Limb (tissue), 2 donors: ENCODE data around the gene C10orf71.

ENCODE experiments used
- DNase-seq, 2 donors: peaks; one replicate each; pipeline ENCODE4 v3.0.0-alpha.2; 2016; ENCODE audit errors: extremely low spot score in 2 of 2

Gene C10orf71

DNA sequence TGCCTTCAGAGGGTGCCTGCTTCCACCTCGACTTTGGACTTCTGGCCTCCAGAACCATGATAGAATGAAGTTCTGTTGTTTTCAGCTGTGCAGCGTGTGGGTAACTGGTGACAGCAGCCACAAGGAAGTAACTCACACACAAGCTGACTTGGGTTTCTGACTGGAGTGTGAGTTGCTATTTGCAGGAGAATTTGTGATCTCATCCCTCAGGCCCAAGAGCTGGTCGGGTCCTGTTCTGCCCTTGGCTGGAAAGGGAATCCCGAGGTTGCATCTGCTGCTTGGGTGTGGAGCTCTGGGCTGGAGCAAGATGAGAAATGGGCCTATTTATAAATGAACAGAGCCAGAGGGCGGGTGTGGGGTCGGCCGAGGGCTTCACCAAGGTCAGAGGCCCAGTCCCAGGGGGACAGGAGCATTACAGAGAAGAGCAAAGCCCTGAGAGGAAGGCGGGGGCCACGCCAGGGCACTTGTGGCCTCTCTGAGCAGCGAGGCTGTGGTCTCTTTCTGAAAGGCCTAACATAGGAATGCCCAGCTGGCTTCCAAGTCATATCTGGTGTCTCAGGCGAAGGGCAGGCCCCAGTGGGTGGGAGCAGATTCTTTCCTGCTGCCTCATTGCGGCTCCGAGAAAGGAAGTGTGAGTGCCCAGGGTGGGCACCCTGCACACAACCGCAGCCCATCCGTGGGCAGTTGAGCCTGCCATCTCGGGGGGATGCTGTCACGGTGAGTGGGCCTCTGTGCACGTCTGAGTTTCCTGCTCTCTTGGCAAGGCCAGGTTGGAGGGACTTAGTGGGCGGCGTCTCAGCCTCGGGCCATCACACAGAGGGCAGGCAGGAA is 26.5 kb upstream of the C10orf71 start:
- peak in 1 of 2 donors; percentile 47 for DNase-seq

DNA sequence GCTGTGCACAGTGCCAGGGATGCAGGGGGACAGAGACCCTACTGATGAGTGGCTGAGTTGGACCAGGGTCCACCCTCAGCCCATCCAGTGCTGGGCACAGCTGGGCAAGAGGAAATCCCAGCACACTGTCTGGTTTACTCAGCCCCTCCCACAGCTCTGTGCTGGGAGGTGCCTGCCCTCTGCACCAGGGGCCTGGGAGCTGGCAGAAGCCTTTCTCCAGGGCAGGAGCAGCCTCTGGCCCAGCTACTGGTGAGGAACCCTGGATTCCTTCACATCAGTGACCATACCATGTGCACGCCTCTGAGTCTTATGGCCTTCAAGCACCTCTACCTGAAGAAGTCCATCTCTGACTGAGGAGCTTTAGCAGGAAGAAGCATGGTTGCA is 25.9 kb upstream of the C10orf71 start:
- DNase-seq = no peak

DNA sequence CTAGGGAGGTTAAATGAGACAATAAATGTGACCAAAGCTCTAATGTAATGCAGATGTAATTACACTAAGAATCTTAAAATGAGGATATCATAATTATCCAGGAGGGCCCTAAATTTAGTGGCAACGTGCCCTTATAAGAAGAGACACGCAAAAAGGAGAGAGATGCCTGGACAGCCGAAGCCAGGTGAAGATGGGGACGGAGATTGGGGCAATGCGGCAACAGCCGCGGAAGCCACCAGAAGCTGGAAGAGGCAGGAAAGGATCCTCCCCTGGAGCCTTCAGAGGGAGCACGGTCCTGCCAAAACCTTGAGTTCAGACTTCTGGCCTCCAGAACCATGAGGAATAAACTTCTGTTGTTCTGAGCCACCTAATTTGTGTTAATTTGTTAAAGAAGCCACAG is 25.3 kb upstream of the C10orf71 start:
- DNase-seq = peak in 1 of 2 donors; percentile 7

DNA sequence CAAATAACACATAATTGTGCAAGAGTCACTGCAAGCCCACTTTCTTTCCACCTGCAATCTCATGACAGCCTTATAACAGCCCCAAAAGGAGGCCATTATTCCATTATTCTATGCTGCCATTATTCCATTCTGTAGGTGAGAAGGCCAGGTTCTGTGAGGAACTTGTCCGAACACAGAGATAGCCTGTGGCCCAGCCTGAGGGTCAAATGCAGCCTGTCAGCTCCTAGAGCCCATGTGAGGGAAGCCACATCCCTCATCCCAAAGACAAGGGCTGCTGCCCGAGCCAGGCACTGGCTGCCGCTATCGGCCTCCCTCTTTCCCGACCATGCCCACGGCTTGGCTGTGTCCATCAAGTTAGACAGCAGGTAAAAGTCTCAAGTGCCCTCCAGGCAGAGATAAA is 24.1 kb upstream of the C10orf71 start:
- peak in 1 of 2 donors; percentile 6 for DNase-seq

DNA sequence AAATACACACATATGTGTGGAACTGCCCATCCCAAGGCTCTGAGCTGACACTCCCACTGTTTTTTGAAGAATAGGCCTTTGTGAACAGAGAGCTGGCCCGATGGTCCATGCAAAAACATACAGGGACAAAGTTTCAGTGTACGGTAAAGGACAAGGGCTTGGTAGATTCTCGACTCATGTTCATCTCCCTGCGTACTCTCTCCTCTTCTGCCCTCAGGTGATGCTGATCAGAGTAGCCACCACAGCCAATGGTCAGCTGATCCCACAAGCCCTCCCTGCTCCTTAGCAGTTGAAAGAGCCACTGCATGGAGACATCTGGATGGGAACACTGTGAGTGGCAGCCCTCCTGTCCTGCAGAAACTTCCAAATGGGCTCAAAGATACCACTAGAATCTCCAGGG is 23.1 kb upstream of the C10orf71 start:
- no peak for DNase-seq

DNA sequence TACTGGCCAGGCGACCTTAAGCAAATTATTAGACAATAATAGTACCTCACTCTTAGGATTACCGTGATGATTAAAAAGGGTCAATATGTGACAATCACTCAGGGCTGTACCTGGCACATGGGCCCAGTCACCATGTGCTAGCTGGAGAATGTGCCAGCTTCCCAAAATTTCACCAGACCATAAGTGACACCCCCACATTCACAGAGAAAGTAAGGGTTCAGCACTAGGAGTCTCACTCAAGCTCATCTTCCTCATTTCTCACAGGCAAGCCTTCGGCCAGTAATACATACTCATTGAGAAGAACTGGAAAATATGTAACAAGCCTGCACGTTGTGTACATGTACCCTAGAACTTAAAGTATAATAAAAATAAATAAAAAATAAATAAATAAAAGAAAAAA is 22.4 kb upstream of the C10orf71 start:
- DNase-seq = no peak

DNA sequence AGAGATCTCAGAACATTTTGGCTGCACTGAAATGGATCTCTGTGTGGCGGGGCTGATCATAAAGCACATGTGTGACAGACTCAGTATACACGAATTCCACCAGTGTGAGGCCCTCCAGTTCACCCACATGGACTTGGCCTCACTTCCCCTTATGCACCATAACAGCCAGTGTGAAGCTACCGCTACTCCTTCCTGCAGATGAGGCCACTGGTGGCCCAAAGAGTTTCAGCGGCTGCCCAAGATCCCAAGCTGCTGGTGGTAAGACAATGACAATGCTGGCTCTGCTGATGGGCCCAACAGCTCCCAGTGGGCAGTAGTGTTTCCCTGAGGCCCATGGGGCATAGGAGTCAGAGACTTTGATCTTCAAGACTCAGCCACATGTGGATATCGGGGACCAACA is 21.0 kb upstream of the C10orf71 start:
- peak in 1 of 2 donors; percentile 14 for DNase-seq

DNA sequence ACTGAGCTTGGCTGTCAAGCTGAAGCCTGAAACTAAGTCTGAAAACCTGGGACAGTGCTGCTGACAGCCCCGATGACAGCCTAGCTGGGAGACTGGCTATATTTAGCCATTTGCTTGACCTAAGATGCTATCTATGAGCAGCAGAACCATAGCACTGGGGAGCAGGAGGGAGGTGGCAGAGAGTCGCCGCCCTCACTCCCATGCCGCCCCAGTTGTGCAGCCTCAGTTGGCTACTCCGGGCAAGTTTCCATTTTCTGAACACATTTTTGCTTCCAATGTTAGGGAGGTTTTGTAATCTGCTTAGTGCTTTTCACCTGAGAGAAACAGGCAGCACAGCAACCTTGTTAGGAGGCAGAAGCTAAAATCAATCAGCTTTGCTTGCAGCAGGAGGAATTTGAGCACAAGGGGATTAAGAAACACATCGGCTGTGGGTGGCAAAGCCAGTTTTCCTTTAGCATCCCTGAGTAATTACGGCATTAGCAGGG is 20.4 kb upstream of the C10orf71 start:
- DNase-seq = no peak

DNA sequence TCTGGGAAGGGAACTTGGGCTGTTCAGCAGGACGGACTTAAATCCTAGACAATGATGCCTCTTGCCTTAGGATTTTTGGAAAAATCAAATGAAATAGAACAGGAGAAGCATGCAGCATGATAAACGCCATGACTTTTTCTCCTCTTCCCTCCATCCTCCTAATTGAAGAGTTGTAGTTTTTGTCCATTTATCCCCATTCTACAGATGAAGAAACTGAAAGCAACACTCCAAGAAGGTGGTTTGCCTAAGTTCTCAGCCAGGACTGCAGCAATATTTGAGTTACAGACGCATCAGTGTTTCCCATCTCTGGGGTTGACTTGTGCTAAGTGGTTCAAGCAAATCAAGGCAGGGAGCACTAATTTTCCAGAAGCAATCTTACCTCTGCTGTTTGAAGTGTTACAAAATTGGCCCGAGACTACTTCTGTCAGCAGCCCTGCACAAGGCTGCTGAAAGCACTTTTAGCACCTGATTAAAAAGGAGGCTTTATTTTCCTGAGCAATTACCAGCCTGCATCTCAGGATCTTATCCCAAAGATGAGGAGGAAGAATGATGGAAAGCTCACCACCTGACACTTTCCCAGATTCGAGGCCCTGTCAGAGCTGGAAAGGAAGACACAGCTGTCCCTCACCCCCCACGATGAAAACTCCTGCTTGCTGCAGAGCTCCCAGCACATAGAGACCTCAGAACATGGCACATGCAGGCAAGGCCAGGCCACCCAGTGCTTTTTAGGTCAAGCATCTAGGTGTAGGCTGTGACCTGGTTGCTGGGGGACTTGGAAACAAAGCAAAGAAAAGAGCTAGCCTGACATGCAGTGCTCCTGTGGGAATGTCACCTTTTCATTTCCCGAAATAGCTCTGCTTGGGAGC is 19.7 kb upstream of the C10orf71 start:
- peak in 1 of 2 donors; percentile 14 for DNase-seq

DNA sequence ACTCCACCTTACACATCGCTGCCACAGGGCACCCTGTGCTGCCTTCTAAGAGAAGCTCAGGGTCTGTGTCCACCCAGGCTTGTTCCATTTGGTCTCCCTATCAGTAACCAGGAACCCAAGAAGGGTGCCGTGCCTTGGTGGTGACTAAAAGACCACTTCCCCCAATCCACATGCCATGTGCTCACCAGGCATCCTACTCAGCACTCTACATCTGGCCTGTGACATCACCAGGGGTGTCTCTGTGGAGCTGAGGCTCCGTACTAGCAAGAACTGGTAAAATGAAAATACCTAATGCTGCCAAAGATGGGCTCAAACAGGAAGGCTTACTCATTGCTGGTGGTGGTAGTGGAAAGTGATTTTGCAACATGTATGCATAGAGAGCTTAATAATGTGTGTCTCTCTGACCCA is 19.0 kb upstream of the C10orf71 start:
- DNase-seq = peak in 1 of 2 donors; percentile 23

DNA sequence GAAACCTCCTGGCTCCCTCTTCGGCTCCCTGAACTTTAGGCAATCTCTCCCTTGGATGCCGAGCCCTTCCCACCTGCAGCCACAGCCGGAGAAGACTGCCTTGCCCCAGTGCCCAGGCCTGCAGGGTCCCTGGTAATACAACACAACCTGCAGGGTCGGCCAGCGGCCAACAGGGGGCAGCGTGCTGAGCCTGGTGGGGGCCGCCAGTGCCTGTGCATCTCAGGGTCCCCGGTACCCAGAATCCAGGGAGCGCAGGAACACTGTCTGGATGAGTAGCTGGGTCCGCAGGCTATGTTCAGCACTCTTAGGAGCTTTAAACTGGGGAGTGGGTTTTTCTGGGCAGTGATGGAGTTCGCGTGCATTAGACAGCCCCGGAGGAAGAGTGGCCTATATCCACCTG is 17.5 kb upstream of the C10orf71 start:
- peak in 1 of 2 donors; percentile 27 for DNase-seq

DNA sequence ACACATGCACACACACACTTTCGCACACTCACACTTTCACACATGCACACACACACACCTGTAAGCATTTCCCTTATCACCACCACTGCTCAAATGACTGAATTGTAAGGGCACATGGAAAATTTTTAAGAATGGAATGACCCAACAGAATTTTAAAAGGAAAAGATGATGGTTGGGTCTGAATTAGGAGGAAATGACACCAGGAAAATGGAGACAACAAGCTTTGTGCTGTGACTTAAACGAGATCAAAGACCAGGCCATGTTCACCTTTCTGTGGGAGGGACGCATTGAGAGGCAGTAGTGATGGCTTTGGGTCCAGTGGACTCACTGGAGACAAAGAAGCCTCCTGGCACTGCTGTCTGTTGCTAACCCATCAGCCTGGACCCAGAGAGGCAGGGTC is 16.7 kb upstream of the C10orf71 start:
- DNase-seq = no peak

DNA sequence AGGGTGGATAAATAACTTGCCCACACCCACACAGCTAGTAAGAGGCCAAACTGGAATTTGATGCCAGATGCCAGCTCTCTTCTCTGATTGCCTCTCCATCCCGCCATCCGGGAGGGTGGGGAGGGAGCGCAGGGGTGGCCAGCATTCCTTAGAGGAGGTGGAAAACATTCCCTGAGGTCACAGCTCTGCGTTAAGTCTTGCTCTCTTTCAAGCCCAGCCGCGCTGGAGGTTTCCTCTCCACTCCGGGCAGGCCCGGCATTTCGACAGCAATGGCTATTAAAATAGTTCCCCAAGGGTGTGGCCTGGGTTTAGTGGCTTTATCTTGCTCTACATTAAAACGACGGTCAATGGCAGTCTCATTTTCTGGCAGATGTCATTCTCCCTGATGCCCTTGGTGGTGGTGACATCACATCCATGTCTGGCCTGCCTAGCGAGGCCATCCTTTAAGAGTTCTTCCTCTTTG is 16.1 kb upstream of the C10orf71 start:
- DNase-seq = peak in 1 of 2 donors; percentile 33

DNA sequence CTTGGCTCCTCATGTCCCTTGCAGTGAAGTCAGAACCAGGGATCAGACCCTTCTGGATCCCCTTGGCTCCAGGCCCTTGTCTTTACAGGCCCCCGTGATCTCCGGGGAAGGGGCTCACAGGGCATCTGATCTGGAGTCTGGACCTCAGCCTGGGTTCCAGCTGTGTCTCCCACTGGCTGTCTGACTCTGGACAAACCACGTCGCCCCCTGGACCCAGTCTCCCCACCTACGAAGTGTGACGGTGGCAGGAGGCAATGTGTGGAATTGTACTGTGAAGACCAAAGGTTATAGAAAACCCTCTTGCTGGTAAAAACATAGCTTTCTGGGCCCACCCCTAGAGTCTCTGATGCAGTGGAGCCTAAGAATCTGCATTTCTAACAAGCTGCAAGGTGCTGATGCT is 15.5 kb upstream of the C10orf71 start:
- peak in 1 of 2 donors; percentile 14 for DNase-seq

DNA sequence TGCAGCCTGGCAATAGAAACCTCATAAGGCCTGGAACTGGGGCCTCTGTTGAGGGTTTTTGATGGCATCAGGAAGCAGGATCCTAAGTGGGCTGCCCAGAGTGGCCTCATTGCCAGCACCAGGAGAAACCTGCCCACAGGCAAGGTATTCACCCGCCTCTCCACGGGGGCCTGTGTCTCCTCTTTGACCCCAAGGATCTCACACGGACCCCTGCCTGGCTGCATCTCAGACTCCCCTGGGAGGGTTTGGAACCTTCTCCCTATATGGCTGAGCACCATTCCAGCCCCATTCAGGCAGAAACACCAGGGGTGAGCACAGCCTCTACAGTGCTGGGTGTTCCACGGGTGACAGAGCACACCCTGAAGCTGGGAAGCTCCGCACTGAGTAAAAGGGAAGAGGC is 14.6 kb upstream of the C10orf71 start:
- peak in 1 of 2 donors; percentile 4 for DNase-seq

DNA sequence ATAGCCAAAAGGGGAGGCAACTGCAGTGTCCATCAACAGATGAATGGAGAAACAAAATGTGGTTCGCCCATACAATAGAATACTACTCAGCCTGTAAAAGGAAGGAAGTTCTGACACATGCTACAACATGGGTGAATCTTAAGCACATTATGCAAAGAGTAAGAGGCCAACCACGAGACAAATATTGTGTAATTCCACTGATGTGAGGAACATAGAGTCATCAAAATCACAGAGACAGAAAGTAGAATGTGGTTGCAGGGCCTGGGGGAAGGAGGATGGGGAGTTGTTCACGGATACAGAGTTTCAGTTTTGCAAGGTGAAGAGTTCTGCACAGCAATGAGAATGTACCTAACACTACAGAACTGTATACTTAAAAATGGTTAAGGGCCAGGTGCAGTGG is 13.7 kb upstream of the C10orf71 start:
- DNase-seq = peak in 1 of 2 donors; percentile 3

DNA sequence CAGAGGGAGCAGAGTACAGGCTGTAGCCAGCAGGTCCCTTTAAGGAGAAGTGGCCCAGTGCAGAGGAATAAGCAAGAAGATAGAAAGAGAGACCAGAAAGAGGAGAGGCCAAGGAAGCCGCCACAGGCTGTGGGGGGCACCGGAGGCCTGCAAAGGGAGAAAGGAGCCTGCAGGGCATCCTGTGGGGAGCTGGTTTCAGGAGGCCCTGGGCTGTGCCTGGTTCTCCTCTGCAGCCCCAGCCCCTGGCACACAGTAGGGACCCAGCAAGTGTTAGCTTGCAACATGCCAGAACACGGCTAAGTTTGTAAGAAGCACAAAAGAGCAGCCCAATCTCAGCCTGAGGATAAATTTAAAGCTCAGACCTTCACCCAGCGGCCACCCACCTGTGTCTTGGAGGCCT is 12.3 kb upstream of the C10orf71 start:
- DNase-seq = peak in 1 of 2 donors; percentile 19

DNA sequence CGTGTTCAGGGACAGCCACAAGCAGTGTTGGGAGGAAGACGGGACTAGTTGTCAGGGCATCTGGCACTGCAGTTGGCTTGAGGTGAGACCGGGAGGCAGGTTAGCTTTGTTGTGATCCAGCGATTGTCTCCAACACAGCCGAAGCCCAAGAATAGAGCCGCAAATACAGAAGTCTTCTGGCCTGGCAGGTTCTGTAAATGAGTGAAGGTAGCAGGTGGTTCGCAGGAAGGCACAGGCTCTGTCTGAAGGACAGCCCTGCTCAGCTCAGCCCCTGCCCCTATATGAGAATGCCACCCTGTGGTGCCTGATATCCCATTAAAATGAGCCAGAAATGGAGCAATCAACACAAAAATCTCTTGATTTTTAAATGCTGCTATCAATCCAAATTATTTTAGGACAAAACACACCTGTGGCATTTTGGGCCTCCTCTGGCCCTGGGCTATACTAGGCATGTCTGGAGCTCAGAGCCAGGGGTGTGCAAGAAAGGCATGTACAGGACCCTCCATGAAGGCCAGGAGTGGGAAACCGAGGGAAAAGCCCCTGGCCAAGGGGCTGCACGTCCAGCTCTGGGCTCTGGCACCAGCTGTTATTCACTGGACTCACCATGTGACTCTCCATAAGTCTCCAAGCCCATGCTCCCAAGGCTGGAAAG is 11.2 kb upstream of the C10orf71 start:
- DNase-seq = peak in 1 of 2 donors; percentile 21

DNA sequence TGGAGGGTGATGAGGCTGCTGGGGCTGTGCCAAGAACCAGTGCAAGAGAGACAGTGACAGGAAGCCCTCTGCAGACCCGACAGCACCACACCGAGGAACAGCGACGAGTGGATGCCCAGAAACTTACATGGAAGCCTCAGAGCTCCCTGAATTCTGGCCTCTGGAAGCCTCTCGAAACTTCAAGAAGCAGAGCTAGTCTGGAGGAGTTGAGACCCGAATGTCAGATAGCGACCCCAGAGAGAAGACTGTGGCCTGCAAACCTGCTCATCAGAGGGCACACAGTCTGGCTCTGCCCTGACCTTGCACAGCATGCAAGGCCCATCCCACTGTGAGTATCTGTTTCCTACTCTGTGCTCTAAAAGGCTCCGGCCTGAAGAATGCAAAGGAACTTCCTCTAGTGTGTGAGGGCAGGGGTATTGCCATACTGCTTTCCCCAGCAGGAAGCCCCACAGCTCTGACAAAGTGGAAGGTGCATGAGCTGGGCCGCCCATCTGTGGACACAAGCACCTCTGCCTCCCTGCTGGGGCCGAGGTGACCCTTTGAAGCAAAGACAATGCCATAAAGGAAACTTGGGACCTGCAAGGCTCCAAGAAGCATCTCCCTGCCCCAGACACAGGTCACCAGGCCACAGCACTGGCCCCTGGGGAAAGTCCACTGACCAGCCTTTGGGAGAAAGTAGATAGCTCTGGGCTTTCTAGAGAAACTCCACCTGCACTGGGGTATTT is 10.5 kb upstream of the C10orf71 start:
- DNase-seq = peak in 1 of 2 donors; percentile 18

DNA sequence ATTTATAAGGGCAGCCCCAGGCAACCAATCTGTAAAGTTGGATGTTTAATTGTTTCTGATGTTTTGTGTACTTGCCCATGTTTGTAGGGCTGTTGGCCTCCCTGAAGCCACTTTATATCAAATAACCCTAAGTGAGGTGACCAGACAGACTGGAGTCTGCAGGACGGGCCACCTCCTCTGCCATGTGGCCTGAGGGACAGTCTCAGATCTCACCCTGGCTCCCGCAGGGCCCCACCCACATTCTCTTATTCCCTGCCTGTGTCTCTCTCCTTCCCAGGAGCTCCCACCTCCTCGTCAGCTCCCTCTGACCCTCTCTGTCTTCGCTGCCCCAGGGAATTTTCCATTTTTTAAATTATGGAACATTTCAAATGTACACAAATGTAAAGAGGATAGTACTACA is 9.5 kb upstream of the C10orf71 start:
- no peak for DNase-seq

DNA sequence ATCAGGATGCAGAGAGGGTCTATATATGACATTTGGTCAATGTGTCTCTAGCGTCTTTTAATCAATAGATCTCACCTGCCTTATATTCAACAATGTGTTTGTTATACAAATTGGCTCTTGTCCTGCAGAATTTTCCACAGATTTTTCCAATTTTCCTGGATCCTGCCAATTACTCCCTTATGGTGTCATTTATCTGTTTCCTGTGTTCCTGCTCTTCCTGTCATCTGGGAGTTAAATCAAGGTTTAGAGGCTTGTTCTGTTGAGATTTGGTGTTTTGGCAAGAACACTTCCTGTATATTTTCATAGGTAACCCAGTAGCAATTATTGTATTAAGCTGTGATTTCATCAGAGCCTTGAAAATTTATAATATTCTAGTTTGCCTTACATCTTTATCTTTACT is 8.8 kb upstream of the C10orf71 start:
- DNase-seq = no peak
